ENCODE data around the gene VSX1. TPM values are rescaled to one million over a fixed set of nuclear protein-coding genes. Genes with fewer than 3 reads are reported as not detected.

The VSX1 gene
- total RNA-seq, 2 experiments from 2014 or later, result not detected

- Histone ChIP-seq H3K27me3 (ENCODE audit: control insufficient read depth in 1 of 2, insufficient read depth in 2 of 2, low read length in 2 of 2) (peaks cover 0 to 2% of the 10 kb centered on the region in 2 experiments), H3K27ac (ENCODE audit: low read depth in 1 of 2, low read length in 2 of 2) (no peak overlapping the region), H3K36me3 (ENCODE audit: insufficient read depth, low read length) (no peaks in the 10 kb centered on the region), H3K4me1 (ENCODE audit: insufficient read depth, low read length) (peaks cover 3% of the 10 kb centered on the region), H3K9me3 (ENCODE audit: control insufficient read depth in 1 of 2, insufficient read depth in 1 of 2, low read length in 2 of 2) (no peaks in the 10 kb centered on the region), H3K4me3 (ENCODE audit: low read length) (no peak overlapping the region)
- CTCF ChIA-PET, result no interaction called here
- H3K27me3 Mint-ChIP-seq, result no peaks in the 10 kb centered on the region
- POLR2A ChIA-PET, result no interaction called here
- ATAC-seq (ENCODE audit: poor library complexity), result no peak
- DNase-seq, result no peak
- no peaks in the 10 kb centered on the region for H3K9me3 Mint-ChIP-seq
- H3K4me3 Mint-ChIP-seq, result no peak overlapping the region
- peaks cover 12% of the 10 kb centered on the region for H3K4me1 Mint-ChIP-seq (ENCODE audit: low read depth)
- no peak for TF ChIP-seq CTCF (IDR thresholded peaks at IDR 0.05)
- intact Hi-C loops (cut with DNase I, micrococcal nuclease), result no loop called here
- no peak overlapping the region for H3K27ac Mint-ChIP-seq
- H3K36me3 Mint-ChIP-seq (ENCODE audit: low read depth), result no peaks in the 10 kb centered on the region
Measured at GRCh38 chr20:25097498-25097897, 15.6 kb upstream of the VSX1 start.

- Mint-ChIP-seq H3K27ac (peak overlapping the region; percentile 76), H3K9me3 (no peaks in the 10 kb centered on the region), H3K27me3 (peaks cover 9% of the 10 kb centered on the region), H3K36me3 (ENCODE audit: low read depth) (no peaks in the 10 kb centered on the region), H3K4me1 (ENCODE audit: low read depth) (peaks cover 38% of the 10 kb centered on the region), H3K4me3 (peak overlapping the region; percentile 55)
- intact Hi-C loops (cut with DNase I, micrococcal nuclease), result loop anchor here in 1 of 2 experiments (2.0 to 5.0 kb wide), 2 partner anchors 58 to 87 kb away; no protein-coding TSS in a partner anchor
- Histone ChIP-seq H3K27me3 (ENCODE audit: control insufficient read depth in 1 of 2, insufficient read depth in 2 of 2, low read length in 2 of 2) (peaks cover 0 to 4% of the 10 kb centered on the region in 2 experiments), H3K27ac (ENCODE audit: low read depth in 1 of 2, low read length in 2 of 2) (peak overlapping the region; percentile 25 to 42), H3K36me3 (ENCODE audit: insufficient read depth, low read length) (no peaks in the 10 kb centered on the region), H3K9me3 (ENCODE audit: control insufficient read depth in 1 of 2, insufficient read depth in 1 of 2, low read length in 2 of 2) (no peaks in the 10 kb centered on the region), H3K4me3 (ENCODE audit: low read length) (peak overlapping the region; percentile 19), H3K4me1 (ENCODE audit: insufficient read depth, low read length) (peaks cover 30% of the 10 kb centered on the region)
- ChIA-PET POLR2A (interaction anchor here (0.6 to 2.5 kb wide), 8 partner anchors 9 to 1293 kb away, joined by 3 to 37 read pairs (median 7); partner anchors contain the start of genes ACSS1, ENTPD6 and VSX1), CTCF (no interaction called here)
- peak in 13 of 14 experiments; percentile 40 to 92 (median 78) for DNase-seq
- TF ChIP-seq CTCF (IDR thresholded peaks at IDR 0.05), result no peak
- peak; percentile 98 for ATAC-seq (ENCODE audit: poor library complexity)
Measured at GRCh38 chr20:25090492-25091429, 8.8 kb upstream of the VSX1 start.

- Histone ChIP-seq H3K36me3 (ENCODE audit: insufficient read depth, low read length) (no peaks in the 10 kb centered on the region), H3K4me3 (ENCODE audit: low read length) (no peak overlapping the region), H3K4me1 (ENCODE audit: insufficient read depth, low read length) (peaks cover 35% of the 10 kb centered on the region), H3K27me3 (ENCODE audit: control insufficient read depth in 1 of 2, insufficient read depth in 2 of 2, low read length in 2 of 2) (peaks cover 5 to 15% of the 10 kb centered on the region in 2 experiments), H3K27ac (ENCODE audit: low read depth in 1 of 2, low read length in 2 of 2) (peak overlapping the region in 1 of 2 donors; percentile 25), H3K9me3 (ENCODE audit: control insufficient read depth in 1 of 2, insufficient read depth in 1 of 2, low read length in 2 of 2) (peaks cover 0 to 4% of the 10 kb centered on the region in 2 experiments)
- TF ChIP-seq CTCF (IDR thresholded peaks at IDR 0.05), result no peak
- intact Hi-C loops (cut with DNase I, micrococcal nuclease), result loop anchor here (2.0 to 5.0 kb wide), 3 partner anchors 59 to 163 kb away; no protein-coding TSS in a partner anchor
- ATAC-seq (ENCODE audit: poor library complexity), result no peak
- DNase-seq, result no peak
- ChIA-PET CTCF (no interaction called here), POLR2A (interaction anchor here (0.9 to 2.5 kb wide), 4 partner anchors 9 to 106 kb away, joined by 3 to 37 read pairs (median 18); partner anchors contain the start of genes ACSS1 and ENTPD6)
- no peaks in the 10 kb centered on the region for H3K36me3 Mint-ChIP-seq (ENCODE audit: low read depth)
- peaks cover 15% of the 10 kb centered on the region for H3K27me3 Mint-ChIP-seq
- no peak overlapping the region for H3K4me3 Mint-ChIP-seq
- H3K9me3 Mint-ChIP-seq, result no peaks in the 10 kb centered on the region
- H3K4me1 Mint-ChIP-seq (ENCODE audit: low read depth), result peaks cover 39% of the 10 kb centered on the region
- H3K27ac Mint-ChIP-seq, result peak overlapping the region; percentile 76
Measured at GRCh38 chr20:25089662-25090061, 7.7 kb upstream of the VSX1 start.
